Muscle of leg (tissue), 11 donors: ENCODE measurements around the gene ANO7. TPM values are rescaled to one million over a fixed set of nuclear protein-coding genes. Genes with fewer than 3 reads are reported as not detected.

Experiments used
- DNase-seq: peaks from one replicate; pipeline ENCODE4 v3.0.0; 2013
- H3K27ac ChIP-seq: one replicate; pipeline ENCODE4 v1.5.1; 2013; ENCODE audit warnings: mild to moderate bottlenecking, low read length, control low read depth
- H3K27me3 ChIP-seq: one replicate; pipeline ENCODE4 v1.6.1; 2013; ENCODE audit warnings: low read length; ENCODE audit not compliant: control insufficient read depth, insufficient read depth
- H3K36me3 ChIP-seq: one replicate; pipeline ENCODE4 v1.6.1; 2013; ENCODE audit warnings: low read length; ENCODE audit not compliant: control insufficient read depth, insufficient read depth
- H3K4me1 ChIP-seq: one replicate; pipeline ENCODE4 v1.6.1; 2013; ENCODE audit warnings: low read length; ENCODE audit not compliant: control insufficient read depth, insufficient read depth
- H3K4me3 ChIP-seq: one replicate; pipeline ENCODE4 v1.5.1; 2013; ENCODE audit warnings: low read length, control low read depth
- H3K9me3 ChIP-seq: replicated peaks from 2 replicates; pipeline ENCODE4 v1.6.1; 2013; ENCODE audit warnings: low read depth, low read length; ENCODE audit not compliant: control insufficient read depth
- whole genome bisulfite sequencing: methylation state at CpG from one replicate; pipeline ENCODE4 v1.1.5; 2013; ENCODE audit warnings: missing lambda C conversion rate; ENCODE audit not compliant: insufficient coverage; 5-methylcytosine and 5-hydroxymethylcytosine counted together
- polyA plus RNA-seq, 8 donors: library from polyadenylated mRNA; unstranded; fragments of 120-200 nt; gene quantifications; one replicate each; pipeline versions ENCODE4 v1.2.1 to v1.2.3, GENCODE V29; 2013; ENCODE audit warnings: inconsistent platforms in 1 of 8, low replicate concordance in 1 of 8; ENCODE audit not compliant: insufficient read length in 8 of 8, insufficient read depth in 1 of 8
- total RNA-seq: library from RNA; stranded (reverse); fragments of 120-200 nt; gene quantifications from one replicate; pipeline ENCODE4 v1.2.4, GENCODE V29; 2013

ANO7 gene
- total and polyA plus RNA-seq, 9 donors: 0.35 to 2.0 (median 1.1) TPM

- H3K4me3 ChIP-seq: no peak overlapping the region
- DNase-seq: no peak
- peaks cover 84% of the 10 kb centered on the region for H3K36me3 ChIP-seq
- H3K4me1 ChIP-seq: no peaks in the 10 kb centered on the region
- H3K9me3 ChIP-seq: no peaks in the 10 kb centered on the region
- no CpG with 5 or more reads among the region's 6 CpGs for WGBS
- no peaks in the 10 kb centered on the region for H3K27me3 ChIP-seq
- H3K27ac ChIP-seq: no peak overlapping the region
These were observed 55.9 kb downstream of the ANO7 start for GRCh38 chr2:241244368-241244767.

- WGBS: 98% methylated on average over 11 of the region's 11 CpGs
- no peaks in the 10 kb centered on the region for H3K4me1 ChIP-seq
- H3K27ac ChIP-seq: no peak overlapping the region
- H3K27me3 ChIP-seq: no peaks in the 10 kb centered on the region
- H3K9me3 ChIP-seq: no peaks in the 10 kb centered on the region
- DNase-seq: no peak
- H3K36me3 ChIP-seq: peaks cover 86% of the 10 kb centered on the region
- H3K4me3 ChIP-seq: no peak overlapping the region
These were observed 59.8 kb downstream of the ANO7 start for GRCh38 chr2:241248289-241248688.

GRCh38 chr2:241248897-241249296, 60.4 kb downstream of the ANO7 start:
- Histone ChIP-seq H3K4me1 (no peaks in the 10 kb centered on the region), H3K27me3 (no peaks in the 10 kb centered on the region), H3K27ac (no peak overlapping the region), H3K9me3 (no peaks in the 10 kb centered on the region), H3K4me3 (no peak overlapping the region), H3K36me3 (peaks cover 88% of the 10 kb centered on the region)
- DNase-seq: no peak
- WGBS: 66% methylated on average over 6 of the region's 6 CpGs

- Histone ChIP-seq H3K4me1 (no peaks in the 10 kb centered on the region), H3K27ac (no peak overlapping the region), H3K4me3 (no peak overlapping the region), H3K27me3 (no peaks in the 10 kb centered on the region), H3K9me3 (no peaks in the 10 kb centered on the region), H3K36me3 (peaks cover 86% of the 10 kb centered on the region)
- DNase-seq: no peak
- WGBS: 93% methylated on average over 13 of the region's 14 CpGs
These were observed 61.2 kb downstream of the ANO7 start for GRCh38 chr2:241249654-241250053.

- H3K27me3 ChIP-seq: no peaks in the 10 kb centered on the region
- 89% methylated on average over 14 of the region's 14 CpGs for WGBS
- H3K4me1 ChIP-seq: no peaks in the 10 kb centered on the region
These were observed 64.5 kb downstream of the ANO7 start for GRCh38 chr2:241252778-241253475.

GRCh38 chr2:241254904-241255351, 66.5 kb downstream of the ANO7 start:
- no peaks in the 10 kb centered on the region for H3K9me3 ChIP-seq
- peaks cover 79% of the 10 kb centered on the region for H3K36me3 ChIP-seq
- H3K27me3 ChIP-seq: no peaks in the 10 kb centered on the region
- H3K4me3 ChIP-seq: no peak overlapping the region
- WGBS: 94% methylated on average over 10 of the region's 10 CpGs
- DNase-seq: no peak
- H3K4me1 ChIP-seq: no peaks in the 10 kb centered on the region
- no peak overlapping the region for H3K27ac ChIP-seq

More at GRCh38 chr2:241252778-241253475, 64.5 kb downstream of the ANO7 start:
- no peak for DNase-seq
- no peaks in the 10 kb centered on the region for H3K9me3 ChIP-seq
- peaks cover 91% of the 10 kb centered on the region for H3K36me3 ChIP-seq
- H3K27ac ChIP-seq: no peak overlapping the region
- no peak overlapping the region for H3K4me3 ChIP-seq

- 82% methylated on average over 9 of the region's 13 CpGs for WGBS
- Histone ChIP-seq H3K27ac (no peak overlapping the region), H3K9me3 (no peaks in the 10 kb centered on the region), H3K4me1 (no peaks in the 10 kb centered on the region), H3K36me3 (peaks cover 78% of the 10 kb centered on the region), H3K4me3 (no peak overlapping the region), H3K27me3 (no peaks in the 10 kb centered on the region)
- no peak for DNase-seq
These were observed 67.2 kb downstream of the ANO7 start for GRCh38 chr2:241255542-241256167.

- no peaks in the 10 kb centered on the region for H3K4me1 ChIP-seq
- H3K27me3 ChIP-seq: no peaks in the 10 kb centered on the region
- H3K27ac ChIP-seq: no peak overlapping the region
- peaks cover 78% of the 10 kb centered on the region for H3K36me3 ChIP-seq
- no peaks in the 10 kb centered on the region for H3K9me3 ChIP-seq
- H3K4me3 ChIP-seq: no peak overlapping the region
- WGBS: 100% methylated on average over 2 of the region's 11 CpGs
- DNase-seq: no peak
These were observed 67.7 kb downstream of the ANO7 start for GRCh38 chr2:241256168-241256545.

GRCh38 chr2:241257419-241258032, 69.0 kb downstream of the ANO7 start:
- 100% methylated on average over 3 of the region's 11 CpGs for WGBS
- DNase-seq: no peak
- Histone ChIP-seq H3K4me1 (no peaks in the 10 kb centered on the region), H3K4me3 (no peak overlapping the region), H3K27me3 (no peaks in the 10 kb centered on the region), H3K36me3 (peaks cover 78% of the 10 kb centered on the region), H3K27ac (no peak overlapping the region), H3K9me3 (no peaks in the 10 kb centered on the region)

GRCh38 chr2:241258505-241259280, 70.2 kb downstream of the ANO7 start:
- no peaks in the 10 kb centered on the region for H3K9me3 ChIP-seq
- 74% methylated on average over 3 of the region's 8 CpGs for WGBS
- no peaks in the 10 kb centered on the region for H3K4me1 ChIP-seq
- no peaks in the 10 kb centered on the region for H3K27me3 ChIP-seq
- no peak overlapping the region for H3K27ac ChIP-seq
- no peak overlapping the region for H3K4me3 ChIP-seq
- peaks cover 78% of the 10 kb centered on the region for H3K36me3 ChIP-seq
- DNase-seq: no peak
